ENCODE measurements around the gene MIP. TPM values are rescaled to one million over a fixed set of nuclear protein-coding genes. Genes with fewer than 3 reads are reported as not detected.

MIP gene
- total RNA-seq, 1 experiment from 2014 or later, result 0.17 TPM

DNA sequence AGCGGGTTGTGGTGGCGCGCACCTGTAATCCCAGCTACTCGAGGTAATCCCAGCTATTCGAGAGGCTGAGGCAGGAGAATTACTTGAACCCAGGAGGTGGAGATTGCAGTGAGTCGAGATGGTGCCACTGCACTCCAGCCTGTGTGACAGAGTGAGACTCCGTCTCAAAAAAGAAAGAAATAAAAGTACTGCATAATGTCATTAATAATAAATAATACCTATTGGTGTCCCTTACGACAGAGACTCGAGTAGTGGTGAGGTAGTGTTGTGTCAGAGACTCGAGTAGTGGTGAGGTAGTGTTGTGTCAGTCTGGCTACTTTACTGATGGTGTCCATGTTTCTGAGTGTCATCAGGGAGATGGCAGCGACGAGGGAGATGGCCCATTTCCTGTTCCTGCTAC, 32.2 kb upstream of the MIP start:
- Mint-ChIP-seq H3K4me3 (peak overlapping the region; percentile 75 to 95), H3K27ac (no peak overlapping the region), H3K9me3 (peaks cover 13% of the 10 kb centered on the region in 2 experiments; a peak in 4 of 5 replicates), H3K36me3 (ENCODE audit: insufficient read depth in 1 of 3, low read depth in 3 of 3) (peaks cover 0 to 6% (median 0%) of the 10 kb centered on the region in 3 experiments; a peak in 2 of 7 replicates), H3K4me1 (peaks cover 11 to 13% of the 10 kb centered on the region in 2 experiments), H3K27me3 (ENCODE audit: low read depth) (peaks cover 52% of the 10 kb centered on the region)
- Histone ChIP-seq H3K27me3 (ENCODE audit: insufficient read depth, low read length) (peaks cover 22% of the 10 kb centered on the region; the same call in 1 of the 2 replicates), H4K20me1 (ENCODE audit: control insufficient read depth, insufficient read depth, insufficient read length) (no peaks in the 10 kb centered on the region), H3K9ac (ENCODE audit: extremely low read depth, insufficient read length, low read length) (no peak overlapping the region), H2AK5ac (ENCODE audit: insufficient read length, low read length) (no peak overlapping the region), H4K5ac (ENCODE audit: insufficient read length, low read depth, low read length) (no peak overlapping the region), H3K23ac (ENCODE audit: insufficient read length, low read depth, low read length) (no peak overlapping the region), H3K4me2 (ENCODE audit: insufficient read depth, insufficient read length, low read length) (peak overlapping the region; percentile 85), H3K79me2 (ENCODE audit: insufficient read depth, low read length) (no peaks in the 10 kb centered on the region), H3T11ph (ENCODE audit: low read length) (no peak overlapping the region), H3K4ac (ENCODE audit: low read depth, low read length) (no peak overlapping the region), H4K8ac (replicated peaks; ENCODE audit: insufficient read length, low read depth, low read length) (no peak overlapping the region), H3K27ac (ENCODE audit: insufficient read length, low read depth, low read length) (no peak overlapping the region), H2BK12ac (ENCODE audit: insufficient read length, low read depth, low read length) (no peak overlapping the region), H3K14ac (ENCODE audit: insufficient read depth, low read length) (no peak overlapping the region), H2BK20ac (ENCODE audit: low read depth, low read length, poor library complexity, severe bottlenecking) (no peak overlapping the region), H3K4me1 (ENCODE audit: insufficient read depth, low read length) (no peaks in the 10 kb centered on the region), H4K91ac (ENCODE audit: insufficient read length, low read depth, low read length) (no peak overlapping the region), H3K9me3 (ENCODE audit: control insufficient read depth, low read depth, low read length) (no peaks in the 10 kb centered on the region), H3K79me1 (ENCODE audit: insufficient read depth, low read depth, low read length, poor library complexity, severe bottlenecking) (no peaks in the 10 kb centered on the region), H3K23me2 (ENCODE audit: insufficient read length, low read depth, low read length, poor library complexity, severe bottlenecking) (peaks cover 11% of the 10 kb centered on the region), H3K18ac (ENCODE audit: insufficient read length, low read depth, low read length) (no peak overlapping the region), H2AFZ (ENCODE audit: low read length) (no peak overlapping the region), H2BK15ac (ENCODE audit: low read depth, low read length) (no peak overlapping the region), H2BK5ac (ENCODE audit: insufficient read length, low read length) (no peak overlapping the region), H2BK120ac (ENCODE audit: low read depth, low read length, poor library complexity, severe bottlenecking) (no peak overlapping the region), H3K56ac (ENCODE audit: insufficient read length, low read depth, low read length) (no peak overlapping the region)
- WGBS (ENCODE audit: extremely low coverage, insufficient read length, low lambda C conversion rate), result no CpG with 5 or more reads among the region's 12 CpGs
- DNase-seq, result no peak
- no peak for TF ChIP-seq CTCF (conservative IDR thresholded peaks at IDR 0.05)
